Esophagus squamous epithelium (tissue), 5 donors: Measurements from ENCODE around the gene TMEM185B. TPM values are rescaled to one million over a fixed set of nuclear protein-coding genes. Genes with fewer than 3 reads are reported as not detected.
"Not testable (repeated sequence)": the region's sequence is repeated elsewhere in the genome, so short reads cannot be mapped to it uniquely, and the experiment has no call there.

ENCODE experiments used
- DNase-seq: peaks from one replicate; lab custom pipeline; 2025; lab: John Stamatoyannopoulos, UW
- H3K27ac ChIP-seq, 4 donors: fragments of 200-600 bp; sonication (generic); one replicate each; pipeline ENCODE4 v1.5.1; 2016 to 2019; ENCODE audit warnings: mild to moderate bottlenecking in 1 of 4
- H3K27me3 ChIP-seq, 4 donors: fragments of 200-600 bp; sonication (generic); 1 replicate in 3 of 4; 2 replicates in 1 of 4; pipeline versions ENCODE4 v1.5.1 to v1.6.0; 2017 to 2021; ENCODE audit warnings: antibody characterized with exemption in 1 of 4
- H3K36me3 ChIP-seq, 3 donors: fragments of 200-600 bp; sonication (generic); one replicate each; pipeline ENCODE4 v1.5.1; 2016 to 2019
- H3K4me1 ChIP-seq, 3 donors: fragments of 200-600 bp; sonication (generic); one replicate each; pipeline ENCODE4 v1.5.1; 2017 to 2019
- H3K4me3 ChIP-seq, 4 donors: fragments of 200-600 bp; sonication (generic); 1 replicate in 3 of 4; 2 replicates in 1 of 4; pipeline ENCODE4 v1.5.1; 2016 to 2019; ENCODE audit warnings: mild to moderate bottlenecking in 2 of 4, moderate library complexity in 1 of 4
- H3K9me3 ChIP-seq, 3 donors: fragments of 200-600 bp; sonication (generic); one replicate each; pipeline ENCODE4 v1.5.1; 2016 to 2019
- CTCF ChIP-seq, 6 experiments: fragments of 450-650 bp in 4 of 6; fragments of 200-600 bp in 2 of 6; sonication (generic) in 2 of 6; IDR thresholded peaks; one replicate each; pipeline ENCODE4 v1.5.1; 2016 to 2019; ENCODE audit warnings: antibody characterized with exemption in 6 of 6, mild to moderate bottlenecking in 4 of 6, moderate library complexity in 4 of 6
- POLR2A ChIP-seq, 4 donors: fragments of 450-650 bp; IDR thresholded peaks; one replicate each; pipeline ENCODE4 v1.6.1; 2017; ENCODE audit warnings: antibody characterized with exemption in 4 of 4, mild to moderate bottlenecking in 4 of 4, moderate library complexity in 3 of 4
- WGBS, 2 donors: methylation state at CpG; one replicate each; pipeline ENCODE4 v1.1.5; 2018; 5-methylcytosine and 5-hydroxymethylcytosine counted together
- intact Hi-C: fragments of 100-400 bp; cut with DNase I; formaldehyde crosslinking; loops from one replicate; pipeline ENCODE4 v1.15.0; 2022
- total RNA-seq, 4 donors: library from RNA; depleted of rRNA; stranded (reverse); fragments of >200 nt; gene quantifications; one replicate each; pipeline ENCODE4 v1.1.0, GENCODE V29; 2016
- donor health status: DM: yes; HTN: yes; CAD: no.

Gene TMEM185B
- total RNA-seq, 4 donors from 2014 or later: 20.9 to 24.8 (median 23.3) TPM

GRCh38 chr2:120204022-120204405 is 19.2 kb downstream of the TMEM185B start:
- H3K27ac ChIP-seq: no peak overlapping the region
- DNase-seq: no peak
- H3K27me3 ChIP-seq: no peaks in the 10 kb centered on the region
- H3K36me3 ChIP-seq: no peaks in the 10 kb centered on the region
- intact Hi-C loops: no loop called here
- H3K4me3 ChIP-seq: no peak overlapping the region
- no peak for TF ChIP-seq POLR2A (IDR thresholded peaks at IDR 0.05)
- no peak for TF ChIP-seq CTCF (IDR thresholded peaks at IDR 0.05)
- no CpG with 5 or more reads among the region's 5 CpGs for WGBS, 2 donors
- H3K4me1 ChIP-seq: peaks cover 0 to 7% (median 0%) of the 10 kb centered on the region in 3 donors
- H3K9me3 ChIP-seq: no peaks in the 10 kb centered on the region

DNA sequence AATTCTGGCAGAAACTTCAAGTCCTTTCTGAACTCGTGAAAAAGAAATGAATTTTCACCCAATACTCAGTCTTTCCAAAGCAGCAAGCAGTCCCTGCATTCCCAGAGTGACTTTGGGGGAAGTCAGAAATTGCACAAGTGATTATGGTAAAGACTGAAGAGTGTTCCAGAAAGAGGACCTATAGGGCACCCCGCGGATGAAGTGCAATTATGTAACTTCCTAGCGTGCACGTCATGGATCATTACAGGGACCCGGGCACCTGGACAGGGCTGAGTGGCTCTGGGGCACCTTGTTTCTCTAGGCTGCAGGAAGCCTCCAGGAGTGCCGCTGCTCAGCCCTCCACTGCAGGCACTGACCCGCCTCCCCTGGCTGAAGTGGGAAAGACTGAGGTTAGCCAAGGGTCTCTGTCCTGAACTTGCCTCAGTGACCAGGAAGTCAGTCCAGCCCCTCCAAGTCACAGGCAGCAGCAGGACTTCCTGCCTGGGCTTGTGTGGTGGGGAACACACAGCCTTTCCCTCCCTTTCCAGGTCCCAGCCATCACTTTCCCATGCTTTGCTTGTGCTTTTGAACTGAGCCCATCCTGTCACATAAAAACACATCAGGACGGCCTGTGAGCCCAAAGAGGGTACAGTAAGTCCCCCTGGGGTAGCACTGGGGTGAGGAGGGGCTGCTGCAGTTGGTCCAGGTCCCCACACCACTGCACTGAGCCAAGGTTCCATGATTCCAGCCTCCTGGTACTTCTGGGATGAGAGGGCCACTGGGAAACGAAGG is 19.8 kb downstream of the TMEM185B start:
- intact Hi-C loops: no loop called here
- peaks cover 0 to 3% (median 0%) of the 10 kb centered on the region in 3 donors for H3K9me3 ChIP-seq
- H3K36me3 ChIP-seq: no peaks in the 10 kb centered on the region
- H3K27ac ChIP-seq: no peak overlapping the region
- no peak for TF ChIP-seq POLR2A (IDR thresholded peaks at IDR 0.05)
- TF ChIP-seq CTCF (IDR thresholded peaks at IDR 0.05): no peak
- H3K27me3 ChIP-seq: no peaks in the 10 kb centered on the region
- H3K4me3 ChIP-seq: no peak overlapping the region
- H3K4me1 ChIP-seq: peaks cover 0 to 7% (median 0%) of the 10 kb centered on the region in 3 donors
- 19 to 24% methylated on average over 5 to 8 of the region's 10 CpGs for WGBS, 2 donors
- DNase-seq: no peak

DNA sequence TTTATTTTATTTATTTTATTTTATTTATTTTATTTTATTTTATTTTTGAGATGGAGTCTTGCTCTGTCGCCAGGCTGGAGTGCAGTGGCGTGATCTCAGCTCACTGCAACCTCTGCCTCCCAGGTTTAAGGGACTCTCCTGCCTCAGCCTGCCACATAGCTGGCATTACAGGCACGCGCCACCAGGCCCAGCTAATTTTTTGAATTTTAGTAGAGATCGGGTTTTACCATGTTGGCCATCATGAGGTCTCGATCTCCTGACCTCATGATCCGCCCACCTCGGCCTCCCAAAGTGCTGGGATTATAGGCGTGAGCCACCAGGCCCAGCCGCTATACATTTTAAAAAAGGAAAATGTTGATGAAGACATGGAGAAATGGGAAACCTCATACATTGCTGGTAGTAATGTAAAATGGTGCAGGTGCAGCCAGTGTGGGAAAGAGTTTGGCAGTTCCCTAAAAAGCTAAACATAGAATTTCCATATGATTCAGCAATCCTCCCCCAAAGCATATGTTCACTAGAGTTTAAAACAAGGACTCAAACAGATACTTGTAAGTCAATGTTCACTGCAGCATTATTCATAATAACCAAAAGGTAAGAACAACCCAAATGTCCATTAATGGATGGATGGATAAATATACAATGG is 23.3 kb downstream of the TMEM185B start:
- H3K36me3 ChIP-seq, intact Hi-C loops, H3K27ac ChIP-seq, H3K27me3 ChIP-seq, DNase-seq, H3K4me3 ChIP-seq: not testable (repeated sequence)
- Histone ChIP-seq H3K9me3 (peaks cover 0 to 12% (median 4%) of the 10 kb centered on the region in 3 donors), H3K4me1 (peaks cover 0 to 17% (median 0%) of the 10 kb centered on the region in 3 donors)
- 90 to 94% methylated on average over 10 of the region's 10 CpGs for WGBS, 2 donors

DNA sequence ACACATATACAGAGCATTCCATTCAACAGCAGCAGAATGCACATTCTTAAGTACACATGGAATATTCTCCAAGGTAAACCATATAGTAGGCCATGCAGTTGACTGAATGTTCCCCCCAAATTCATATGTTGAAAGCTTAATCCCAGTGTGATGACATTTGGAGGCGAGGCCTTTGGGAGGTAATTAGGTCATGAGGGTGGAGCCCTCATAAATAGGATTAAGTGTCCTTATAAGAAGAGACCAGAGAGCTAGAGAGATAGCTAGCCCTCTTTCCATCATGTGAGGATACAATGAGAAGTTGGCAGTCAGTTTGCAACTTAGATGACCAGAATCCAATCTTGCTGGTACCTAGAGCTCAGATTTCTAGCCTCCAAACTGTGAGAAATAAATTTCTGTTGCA is 27.6 kb downstream of the TMEM185B start:
- Histone ChIP-seq H3K9me3 (peaks cover 0 to 19% (median 7%) of the 10 kb centered on the region in 3 donors), H3K4me1 (peaks cover 0 to 17% (median 3%) of the 10 kb centered on the region in 3 donors), H3K4me3 (no peak overlapping the region), H3K27ac (peak overlapping the region in 2 of 4 donors; percentile 30 to 65), H3K27me3 (no peaks in the 10 kb centered on the region), H3K36me3 (no peaks in the 10 kb centered on the region)
- no peak for TF ChIP-seq CTCF (IDR thresholded peaks at IDR 0.05)
- no peak for TF ChIP-seq POLR2A (IDR thresholded peaks at IDR 0.05)
- DNase-seq: no peak
- intact Hi-C loops: no loop called here
- WGBS, 2 donors: 72 to 75% methylated on average over 1 of the region's 1 CpG

- DNase-seq: no peak
- no peak overlapping the region for H3K4me3 ChIP-seq
- intact Hi-C loops: no loop called here
- no peaks in the 10 kb centered on the region for H3K27me3 ChIP-seq
- TF ChIP-seq CTCF (IDR thresholded peaks at IDR 0.05): no peak
- TF ChIP-seq POLR2A (IDR thresholded peaks at IDR 0.05): no peak
- no peaks in the 10 kb centered on the region for H3K36me3 ChIP-seq
- 67 to 75% methylated on average over 1 of the region's 1 CpG for WGBS, 2 donors
- H3K4me1 ChIP-seq: peaks cover 0 to 26% (median 3%) of the 10 kb centered on the region in 3 donors
- H3K27ac ChIP-seq: no peak overlapping the region
- H3K9me3 ChIP-seq: peaks cover 0 to 7% (median 3%) of the 10 kb centered on the region in 3 donors
Observed at GRCh38 chr2:120192280-120192679, 30.9 kb downstream of the TMEM185B start.
